H1 (cell line): Measurements from ENCODE around the gene PRKAR2B. TPM values are rescaled to one million over a fixed set of nuclear protein-coding genes. Genes with fewer than 3 reads are reported as not detected.

Source experiments
- CTCF ChIA-PET: fragments of 300-600 bp; sonication (Branson Sonifier 250); formaldehyde crosslinking; loops from one replicate; lab custom pipeline; 2021; ENCODE audit not compliant: partially characterized antibody; lab: Charles Lee
- POLR2A ChIA-PET: fragments of 300-600 bp; sonication (Branson Sonifier 250); formaldehyde crosslinking; loops from one replicate; lab custom pipeline; 2021; ENCODE audit warnings: inconsistent platforms; ENCODE audit not compliant: partially characterized antibody; lab: Charles Lee
- DNase-seq, 2 experiments: peaks; one replicate each; pipeline versions ENCODE4 v3.0.0 to v3.0.0-alpha.2; 2010 to 2022; ENCODE audit warnings: low spot score in 2 of 2, low read depth in 1 of 2, mixed read lengths in 1 of 2
- FAIRE-seq: peaks from 2 replicates; lab custom pipeline; 2011; peaks lifted over from hg19 to GRCh38; lab: Jason Lieb, UNC
- H2AFZ ChIP-seq: 2 replicates; pipeline ENCODE4 v1.8.1; 2012; ENCODE audit warnings: low read length, inconsistent platforms
- H2AK5ac ChIP-seq: 2 replicates; pipeline ENCODE4 v1.6.1; 2013; ENCODE audit warnings: low read depth, low read length
- H2BK120ac ChIP-seq: replicated peaks from 2 replicates; pipeline ENCODE3; 2013; ENCODE audit warnings: low read depth, low read length, inconsistent platforms
- H2BK12ac ChIP-seq: 2 replicates; pipeline ENCODE4 v1.6.1; 2013; ENCODE audit warnings: low read depth, low read length
- H2BK15ac ChIP-seq: 2 replicates; pipeline ENCODE4 v1.6.1; 2013; ENCODE audit warnings: low read length
- H2BK20ac ChIP-seq: 2 replicates; pipeline ENCODE4 v1.6.1; 2013; ENCODE audit warnings: low read length
- H2BK5ac ChIP-seq: 2 replicates; pipeline ENCODE4 v1.6.1; 2013; ENCODE audit warnings: low read depth, low read length
- H3K14ac ChIP-seq: 2 replicates; pipeline ENCODE4 v1.6.1; 2013; ENCODE audit warnings: inconsistent platforms; ENCODE audit not compliant: insufficient read length
- H3K18ac ChIP-seq: 2 replicates; pipeline ENCODE4 v1.6.1; 2013; ENCODE audit warnings: low read length; ENCODE audit errors: extremely low read depth
- H3K23ac ChIP-seq: 2 replicates; pipeline ENCODE4 v1.6.1; 2013; ENCODE audit warnings: inconsistent platforms; ENCODE audit not compliant: insufficient read length
- H3K23me2 ChIP-seq: 2 replicates; pipeline ENCODE4 v1.6.1; 2013; ENCODE audit warnings: low read depth, low read length
- H3K27ac ChIP-seq: 2 replicates; pipeline ENCODE4 v1.6.1; 2011; ENCODE audit warnings: low read depth, low read length, inconsistent platforms
- H3K27me3 ChIP-seq, 4 experiments: replicated peaks in 1 of 4; 1 replicate in 1 of 4; 2 replicates in 3 of 4; pipeline versions ENCODE4 v1.6.1 to v1.8.1; 2011 to 2013; ENCODE audit warnings: low read length in 3 of 4, mild to moderate bottlenecking in 3 of 4, inconsistent platforms in 2 of 4, mixed read lengths in 2 of 4, moderate library complexity in 1 of 4; ENCODE audit not compliant: control insufficient read depth in 3 of 4, insufficient read depth in 3 of 4; ENCODE audit errors: extremely low read depth in 1 of 4
- H3K36me3 ChIP-seq, 4 experiments: 2 replicates each; pipeline versions ENCODE4 v1.6.1 to v1.8.1; 2011 to 2013; ENCODE audit warnings: mild to moderate bottlenecking in 4 of 4, low read length in 3 of 4, moderate library complexity in 2 of 4, control low read depth in 1 of 4, inconsistent platforms in 1 of 4; ENCODE audit not compliant: insufficient read depth in 4 of 4, control insufficient read depth in 2 of 4
- H3K4ac ChIP-seq: replicated peaks from 2 replicates; pipeline ENCODE3; 2013; ENCODE audit warnings: low read length, low read depth, mixed read lengths, inconsistent platforms; ENCODE audit not compliant: insufficient read length
- H3K4me1 ChIP-seq, 4 experiments: replicated peaks in 1 of 4; 1 replicate in 1 of 4; 2 replicates in 3 of 4; pipeline versions ENCODE4 v1.6.1 to v1.8.1; 2011 to 2013; ENCODE audit warnings: low read length in 3 of 4, inconsistent platforms in 2 of 4, mixed read lengths in 1 of 4; ENCODE audit not compliant: insufficient read depth in 4 of 4, control insufficient read depth in 3 of 4
- H3K4me2 ChIP-seq, 2 experiments: 2 replicates each; pipeline versions ENCODE4 v1.6.1 to v1.8.1; 2011 to 2013; ENCODE audit warnings: low read depth in 2 of 2, low read length in 2 of 2, control low read depth in 1 of 2, inconsistent platforms in 1 of 2, mild to moderate bottlenecking in 1 of 2; ENCODE audit not compliant: insufficient read depth in 1 of 2
- H3K4me3 ChIP-seq, 4 experiments: fragments of 200-600, 300-600 bp in 1 of 4; sonication (generic), shearing (Covaris generic), sonication (Bioruptor Twin) in 1 of 4; 2 replicates each; pipeline versions ENCODE4 v1.5.1 to v1.8.1; 2011 to 2016; ENCODE audit warnings: low read length in 4 of 4, low read depth in 3 of 4, control low read depth in 2 of 4, inconsistent platforms in 2 of 4, mild to moderate bottlenecking in 2 of 4, mixed read lengths in 1 of 4, moderate library complexity in 1 of 4; ENCODE audit not compliant: insufficient read depth in 2 of 4; ENCODE audit errors: extremely low read depth in 1 of 4
- H3K56ac ChIP-seq: replicated peaks from 2 replicates; pipeline ENCODE3; 2013; ENCODE audit warnings: low read depth, mild to moderate bottlenecking, mixed read lengths, low read length, inconsistent platforms; ENCODE audit not compliant: insufficient read length
- H3K79me1 ChIP-seq: 2 replicates; pipeline ENCODE4 v1.6.1; 2013; ENCODE audit warnings: low read depth, low read length, control low read depth
- H3K79me2 ChIP-seq, 2 experiments: 2 replicates each; pipeline versions ENCODE4 v1.6.1 to v1.8.1; 2012 to 2013; ENCODE audit warnings: low read length in 2 of 2, mild to moderate bottlenecking in 2 of 2, inconsistent platforms in 1 of 2; ENCODE audit not compliant: insufficient read depth in 2 of 2, control insufficient read depth in 1 of 2
- H3K9ac ChIP-seq, 4 experiments: replicated peaks in 1 of 4; 1 replicate in 1 of 4; 2 replicates in 3 of 4; pipeline versions ENCODE4 v1.6.1 to v1.8.1; 2011 to 2013; ENCODE audit warnings: low read depth in 3 of 4, low read length in 3 of 4, control low read depth in 2 of 4, mild to moderate bottlenecking in 2 of 4, moderate library complexity in 2 of 4, inconsistent platforms in 1 of 4; ENCODE audit errors: extremely low read depth in 1 of 4
- H3K9me3 ChIP-seq, 2 experiments: 2 replicates each; pipeline versions ENCODE4 v1.6.1 to v1.8.1; 2012 to 2013; ENCODE audit warnings: mild to moderate bottlenecking in 2 of 2, moderate library complexity in 2 of 2, control low read depth in 1 of 2, inconsistent platforms in 1 of 2, low read depth in 1 of 2, low read length in 1 of 2, mixed read lengths in 1 of 2; ENCODE audit not compliant: insufficient read depth in 2 of 2
- H4K20me1 ChIP-seq, 2 experiments: replicated peaks in 1 of 2; 2 replicates each; pipeline versions ENCODE3 to v1.8.1; 2011 to 2013; ENCODE audit warnings: inconsistent platforms in 2 of 2, low read length in 2 of 2, mild to moderate bottlenecking in 1 of 2; ENCODE audit not compliant: insufficient read depth in 2 of 2, control insufficient read depth in 1 of 2
- H4K5ac ChIP-seq: 2 replicates; pipeline ENCODE4 v1.6.1; 2013; ENCODE audit warnings: low read length, low read depth, mixed read lengths, inconsistent platforms; ENCODE audit not compliant: insufficient read length
- H4K8ac ChIP-seq: 2 replicates; pipeline ENCODE4 v1.8.0; 2013; ENCODE audit warnings: mild to moderate bottlenecking, moderate library complexity, low read length, inconsistent platforms; ENCODE audit not compliant: insufficient read depth; ENCODE audit errors: extremely low read depth
- H4K91ac ChIP-seq: replicated peaks from 2 replicates; pipeline ENCODE3; 2013; ENCODE audit warnings: low read length, mixed read lengths, inconsistent platforms; ENCODE audit not compliant: insufficient read length
- ASH2L ChIP-seq: fragments of 200-600, 300-600 bp; sonication (generic); IDR thresholded peaks from one replicate; pipeline ENCODE4 v1.7.1; 2017; ENCODE audit warnings: low read length
- GABPA ChIP-seq: IDR thresholded peaks from 2 replicates; pipeline ENCODE4 v1.6.1; 2011; ENCODE audit warnings: mild to moderate bottlenecking, low read length, moderate library complexity, borderline replicate concordance; ENCODE audit not compliant: insufficient read depth
- KDM4A ChIP-seq: IDR thresholded peaks from one replicate; pipeline ENCODE4 v1.7.1; 2012; ENCODE audit warnings: low read depth, mild to moderate bottlenecking, moderate library complexity, low read length, inconsistent platforms; ENCODE audit not compliant: severe bottlenecking
- WGBS, 2 experiments: shearing (Covaris generic) in 1 of 2; methylation state at CpG; one replicate each; pipeline versions ENCODE4 v1.1.6 to v1.1.7; 2013 to 2015; ENCODE audit warnings: low lambda C conversion rate in 2 of 2, mixed read lengths in 2 of 2, inconsistent platforms in 1 of 2, low coverage in 1 of 2, missing lambda C conversion rate in 1 of 2; ENCODE audit not compliant: insufficient replicate concordance in 2 of 2, insufficient coverage in 1 of 2, insufficient read length in 1 of 2; ENCODE audit errors: extremely low coverage in 1 of 2, missing lambda C conversion rate in 1 of 2; 5-methylcytosine and 5-hydroxymethylcytosine counted together
- polyA plus RNA-seq, 7 experiments: library from polyadenylated mRNA; depleted of rRNA in 3 of 7; stranded (reverse) in 5 of 7; unstranded in 2 of 7; fragments of >200 nt in 5 of 7; fragments of 200-250 nt in 2 of 7; gene quantifications; 1 replicate in 5 of 7; 2 replicates in 1 of 7; 4 replicates in 1 of 7; pipeline versions ENCODE4 v1.2.1 to v1.2.3, GENCODE V29; 2011 to 2013; ENCODE audit warnings: missing spikeins in 2 of 7, mixed read lengths in 2 of 7
- total RNA-seq: library from RNA; stranded (reverse); fragmentation: NEBNext Ultra II Directional; extraction: Animal tissue kit (Norgen Biotek cat#: 25700); gene quantifications from 2 replicates; pipeline ENCODE4 v1.2.1, GENCODE V29; 2021

Gene PRKAR2B
- total and polyA plus RNA-seq, 2 of the 8 experiments (the other 6 are each of a cell fraction or from before 2014, with no cell fraction given), result 10.4 to 37.0 TPM

DNA sequence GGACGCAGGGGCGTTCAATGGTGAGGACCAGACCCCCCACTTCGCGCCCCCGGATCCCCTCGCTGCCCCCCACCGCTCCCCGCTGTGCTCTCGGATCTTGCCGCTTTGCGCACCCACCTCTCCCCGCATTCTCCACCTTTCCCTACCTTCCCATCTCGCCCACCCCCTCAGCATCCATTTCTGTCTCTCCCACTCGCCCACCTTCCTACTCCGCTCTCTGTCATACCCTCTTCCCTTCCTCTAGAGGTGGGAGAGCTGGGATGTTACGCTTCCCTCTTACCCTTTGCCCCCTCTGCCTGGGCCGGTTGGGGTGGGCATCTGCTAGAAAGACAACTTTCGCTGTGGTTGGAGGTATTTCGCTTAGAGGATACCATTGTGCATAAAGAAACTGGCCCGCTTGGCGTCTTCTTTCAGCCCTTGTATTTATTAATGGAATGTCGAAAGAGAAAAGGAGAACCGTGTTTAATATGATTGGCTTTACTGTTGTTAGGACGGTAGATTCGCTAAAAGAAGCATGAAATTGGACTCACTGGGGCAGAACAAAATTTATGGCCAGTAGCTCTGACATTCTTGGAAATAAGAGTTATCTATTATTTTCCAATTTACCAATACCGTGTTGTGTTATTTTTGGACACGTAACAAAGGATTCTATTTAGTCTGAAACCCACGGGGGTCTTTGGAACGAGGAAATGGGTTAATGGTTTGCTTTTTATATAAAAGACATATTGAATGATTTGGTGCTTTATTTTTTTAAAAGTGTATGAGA is 873 bp downstream of the PRKAR2B start:
- H3K4me2 ChIP-seq, result peak overlapping the region; percentile 81 to 84
- H3K9me3 ChIP-seq, result peaks cover 0 to 4% of the 10 kb centered on the region in 2 experiments; a peak in 1 of 4 replicates
- H2BK20ac ChIP-seq, result no peak overlapping the region
- TF ChIP-seq ASH2L (peak; percentile 83), KDM4A (peak; percentile 7), GABPA (no peak)
- ChIA-PET CTCF (interaction anchor here (1.1 to 2.1 kb wide), 9 partner anchors 16 to 252 kb away, joined by 3 to 8 read pairs (median 3); no protein-coding TSS in a partner anchor), POLR2A (interaction anchor here (0.7 to 1.1 kb wide), 2 partner anchors 17 to 18 kb away, joined by 3 read pairs; no protein-coding TSS in a partner anchor)
- no peak overlapping the region for H4K91ac ChIP-seq
- H3K56ac ChIP-seq, result no peak overlapping the region
- no peak overlapping the region for H2AK5ac ChIP-seq
- no peak overlapping the region for H3K14ac ChIP-seq
- peak overlapping the region; percentile 50 to 80 (median 68) for H3K4me3 ChIP-seq
- H3K4ac ChIP-seq, result no peak overlapping the region
- no peak overlapping the region for H2BK120ac ChIP-seq
- H3K27ac ChIP-seq, result no peak overlapping the region
- 0 out of 2 replicates have a peak overlapping the region, but pooled peaks have one; percentile 62 for H4K8ac ChIP-seq
- DNase-seq (no peak), FAIRE-seq (no peak)
- peaks cover 0 to 2% of the 10 kb centered on the region in 2 experiments for H4K20me1 ChIP-seq
- no peaks in the 10 kb centered on the region for H3K27me3 ChIP-seq
- H3K79me1 ChIP-seq, result no peaks in the 10 kb centered on the region
- peak overlapping the region; percentile 39 to 63 (median 54); a peak in 5 of 7 replicates for H3K9ac ChIP-seq
- no peak overlapping the region for H2AFZ ChIP-seq
- H3K23ac ChIP-seq, result no peak overlapping the region
- no peak overlapping the region for H2BK12ac ChIP-seq
- peaks cover 2 to 6% (median 5%) of the 10 kb centered on the region in 4 experiments; a peak in 4 of 7 replicates for H3K4me1 ChIP-seq
- H2BK5ac ChIP-seq, result peak overlapping the region; percentile 46; the same call in 1 of the 2 replicates
- peak overlapping the region; percentile 49; the same call in 1 of the 2 replicates for H3K18ac ChIP-seq
- WGBS, 2 experiments, result 6% methylated on average over 18 of the region's 29 CpGs; no CpG with 5 or more reads in 1 of the 2 experiments
- H3K79me2 ChIP-seq, result peaks cover 0 to 41% of the 10 kb centered on the region in 2 experiments; a peak in 3 of 4 replicates
- no peak overlapping the region for H2BK15ac ChIP-seq
- no peak overlapping the region for H4K5ac ChIP-seq
- no peaks in the 10 kb centered on the region for H3K36me3 ChIP-seq
- peaks cover 7% of the 10 kb centered on the region for H3K23me2 ChIP-seq
